Measurements from ENCODE around the gene DNAJC3.

Gene DNAJC3

GRCh38 chr13:95740979-95741320, 64.0 kb downstream of the DNAJC3 start:
- no peak for DNase-seq (ENCODE audit: extremely low read depth, insufficient read length)
- TF ChIP-seq, protein P1, sequence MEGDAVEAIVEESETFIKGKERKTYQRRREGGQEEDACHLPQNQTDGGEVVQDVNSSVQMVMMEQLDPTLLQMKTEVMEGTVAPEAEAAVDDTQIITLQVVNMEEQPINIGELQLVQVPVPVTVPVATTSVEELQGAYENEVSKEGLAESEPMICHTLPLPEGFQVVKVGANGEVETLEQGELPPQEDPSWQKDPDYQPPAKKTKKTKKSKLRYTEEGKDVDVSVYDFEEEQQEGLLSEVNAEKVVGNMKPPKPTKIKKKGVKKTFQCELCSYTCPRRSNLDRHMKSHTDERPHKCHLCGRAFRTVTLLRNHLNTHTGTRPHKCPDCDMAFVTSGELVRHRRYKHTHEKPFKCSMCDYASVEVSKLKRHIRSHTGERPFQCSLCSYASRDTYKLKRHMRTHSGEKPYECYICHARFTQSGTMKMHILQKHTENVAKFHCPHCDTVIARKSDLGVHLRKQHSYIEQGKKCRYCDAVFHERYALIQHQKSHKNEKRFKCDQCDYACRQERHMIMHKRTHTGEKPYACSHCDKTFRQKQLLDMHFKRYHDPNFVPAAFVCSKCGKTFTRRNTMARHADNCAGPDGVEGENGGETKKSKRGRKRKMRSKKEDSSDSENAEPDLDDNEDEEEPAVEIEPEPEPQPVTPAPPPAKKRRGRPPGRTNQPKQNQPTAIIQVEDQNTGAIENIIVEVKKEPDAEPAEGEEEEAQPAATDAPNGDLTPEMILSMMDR (IDR thresholded peaks at IDR 0.05; ENCODE audit: insufficient read depth, low read length, poor library complexity, severe bottlenecking), result no peak
- Histone ChIP-seq H3K27me3 (replicated peaks; ENCODE audit: control insufficient read depth, insufficient read depth, low read length) (no peaks in the 10 kb centered on the region), H3K4me3 (replicated peaks; ENCODE audit: low read depth, low read length) (no peak overlapping the region), H3K36me3 (ENCODE audit: control insufficient read depth, insufficient read depth, low read length) (no peaks in the 10 kb centered on the region; the same call in 1 of the 2 replicates)

DNA sequence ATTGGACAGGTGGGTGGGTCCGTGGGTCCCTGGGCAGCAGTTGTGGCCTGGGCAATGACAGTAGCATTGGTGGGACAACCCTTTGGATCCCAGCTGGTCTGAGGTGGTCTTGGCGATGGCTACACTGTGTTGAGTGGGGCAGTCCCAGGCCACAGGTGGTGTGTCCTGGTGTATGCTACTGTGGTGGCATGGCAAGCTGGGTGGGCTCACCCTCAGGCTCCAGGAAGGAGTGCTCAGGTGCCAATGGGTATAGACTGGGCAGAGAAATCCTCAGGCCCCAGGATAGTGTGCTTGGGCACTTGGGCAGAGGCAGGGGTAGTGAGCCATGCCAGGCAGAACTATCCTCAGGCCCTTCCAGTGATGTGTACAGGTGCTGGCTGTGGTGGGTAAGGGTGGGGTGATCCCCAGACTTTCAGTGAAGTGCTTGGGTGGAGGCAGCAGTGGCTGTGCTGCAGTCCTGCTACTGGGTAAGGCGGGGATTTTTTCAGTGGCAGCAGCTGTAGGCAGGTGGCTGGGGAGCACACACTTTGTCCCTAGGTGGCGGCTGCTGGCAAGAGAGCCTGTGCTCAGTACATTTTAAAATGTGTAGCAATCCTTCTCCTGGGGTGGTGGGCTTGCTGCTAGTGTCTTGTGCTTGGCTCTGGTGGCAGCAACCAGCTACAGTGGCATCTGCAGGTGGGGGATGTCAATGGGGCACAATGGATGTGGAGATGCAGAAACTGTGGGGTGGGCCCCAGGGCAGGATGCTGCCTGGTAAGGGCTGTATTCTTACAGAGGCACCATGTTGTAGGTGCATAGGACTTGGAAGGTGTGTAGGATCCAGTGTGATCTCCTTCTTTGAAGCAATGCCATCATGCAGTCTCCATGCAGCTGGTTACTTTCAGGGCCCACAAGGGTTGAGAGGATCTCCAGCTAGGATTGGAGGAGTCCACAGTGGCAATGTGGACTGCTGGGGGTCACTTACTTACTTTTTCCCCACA, 64.9 kb downstream of the DNAJC3 start:
- Histone ChIP-seq H3K27me3 (replicated peaks; ENCODE audit: control insufficient read depth, insufficient read depth, low read length) (no peaks in the 10 kb centered on the region), H3K36me3 (ENCODE audit: control insufficient read depth, insufficient read depth, low read length) (no peaks in the 10 kb centered on the region; the same call in 1 of the 2 replicates), H3K4me3 (replicated peaks; ENCODE audit: low read depth, low read length) (no peak overlapping the region)
- TF ChIP-seq, protein P1 (IDR thresholded peaks at IDR 0.05; ENCODE audit: insufficient read depth, low read length, poor library complexity, severe bottlenecking), result no peak
- peak; percentile 2 for DNase-seq (ENCODE audit: extremely low read depth, insufficient read length)

GRCh38 chr13:95743192-95743591, 66.3 kb downstream of the DNAJC3 start:
- Histone ChIP-seq H3K4me3 (replicated peaks; ENCODE audit: low read depth, low read length) (no peak overlapping the region), H3K36me3 (ENCODE audit: control insufficient read depth, insufficient read depth, low read length) (no peaks in the 10 kb centered on the region; the same call in 1 of the 2 replicates), H3K27me3 (replicated peaks; ENCODE audit: control insufficient read depth, insufficient read depth, low read length) (no peaks in the 10 kb centered on the region)
- no peak for DNase-seq (ENCODE audit: extremely low read depth, insufficient read length)
- TF ChIP-seq, protein P1 (IDR thresholded peaks at IDR 0.05; ENCODE audit: insufficient read depth, low read length, poor library complexity, severe bottlenecking), result no peak

DNA sequence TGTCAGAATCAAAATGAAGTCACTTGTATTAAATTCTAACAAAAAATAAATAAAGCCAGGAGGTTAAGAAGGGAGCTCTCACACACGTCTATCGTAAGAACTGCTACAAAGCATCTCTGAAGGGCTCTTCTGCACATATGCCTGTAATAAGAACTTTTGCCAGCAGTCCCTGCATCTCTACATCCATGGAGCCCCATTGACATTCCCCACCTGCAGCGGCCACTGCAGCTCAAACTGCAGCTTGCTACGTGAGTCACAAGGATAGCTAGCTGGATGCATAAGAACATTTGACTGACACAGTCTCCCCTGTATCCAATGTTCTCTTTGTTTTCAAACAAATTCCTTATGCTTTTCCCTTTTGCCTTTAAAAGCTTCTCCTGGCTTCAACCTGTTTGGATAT, 68.3 kb downstream of the DNAJC3 start:
- H3K4me3 ChIP-seq (replicated peaks; ENCODE audit: low read depth, low read length), result no peak overlapping the region
- no peaks in the 10 kb centered on the region; the same call in 1 of the 2 replicates for H3K36me3 ChIP-seq (ENCODE audit: control insufficient read depth, insufficient read depth, low read length)
- DNase-seq (ENCODE audit: extremely low read depth, insufficient read length), result no peak
- TF ChIP-seq, protein P1 (IDR thresholded peaks at IDR 0.05; ENCODE audit: insufficient read depth, low read length, poor library complexity, severe bottlenecking), result no peak
- H3K27me3 ChIP-seq (replicated peaks; ENCODE audit: control insufficient read depth, insufficient read depth, low read length), result no peaks in the 10 kb centered on the region

DNA sequence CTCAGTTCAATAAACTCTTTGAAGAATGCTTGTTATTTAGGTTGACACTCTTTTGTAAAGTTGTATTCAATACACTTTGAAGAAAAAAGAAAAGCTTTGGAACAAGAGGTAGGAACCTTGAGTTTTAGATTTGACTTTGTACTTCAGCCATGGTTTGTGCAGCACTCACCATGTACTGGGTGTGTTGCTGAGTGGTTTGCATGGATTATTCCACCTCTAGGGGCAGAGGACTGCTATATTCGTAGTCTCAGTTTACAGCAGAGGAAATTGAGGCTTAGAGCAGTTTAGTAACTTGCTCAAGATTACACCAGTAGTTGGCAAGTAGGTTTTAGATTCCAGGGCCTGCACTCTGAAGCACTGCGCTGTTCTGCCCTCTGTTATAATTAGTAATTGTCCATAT, 68.8 kb downstream of the DNAJC3 start:
- DNase-seq (ENCODE audit: extremely low read depth, insufficient read length), result no peak
- Histone ChIP-seq H3K4me3 (replicated peaks; ENCODE audit: low read depth, low read length) (no peak overlapping the region), H3K27me3 (replicated peaks; ENCODE audit: control insufficient read depth, insufficient read depth, low read length) (no peaks in the 10 kb centered on the region), H3K36me3 (ENCODE audit: control insufficient read depth, insufficient read depth, low read length) (no peaks in the 10 kb centered on the region; the same call in 1 of the 2 replicates)
- TF ChIP-seq, protein P1 (IDR thresholded peaks at IDR 0.05; ENCODE audit: insufficient read depth, low read length, poor library complexity, severe bottlenecking), result no peak

All from GM06990 (cell line).